ENCODE data around the gene ZNF726. TPM values are rescaled to one million over a fixed set of nuclear protein-coding genes. Genes with fewer than 3 reads are reported as not detected.
"Not testable (repeated sequence)": the region's sequence is repeated elsewhere in the genome, so short reads cannot be mapped to it uniquely, and the experiment has no call there.

Gene ZNF726
- total RNA-seq, 1 donor from 2014 or later: 11.5 TPM

DNA sequence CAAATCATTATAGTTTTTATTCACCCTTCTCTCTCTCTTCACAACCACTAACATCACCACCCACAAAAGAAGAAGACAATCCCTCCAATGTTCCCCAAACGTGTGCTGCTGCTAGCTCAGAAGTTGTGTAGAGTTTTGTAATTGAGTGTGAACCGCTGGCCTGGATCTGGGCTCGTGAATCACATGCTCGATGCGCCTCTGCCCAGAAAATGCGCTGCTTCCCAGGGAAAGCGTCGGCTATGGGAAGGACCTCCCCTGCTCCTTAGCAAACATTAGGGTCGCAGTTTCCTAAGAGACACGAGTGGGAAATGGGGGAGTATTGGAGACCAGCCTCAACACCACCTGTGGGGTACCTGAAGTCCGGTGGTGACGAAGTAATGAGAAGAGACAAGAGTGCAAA lies 38.4 kb upstream of the ZNF726 start:
- H3K27ac Mint-ChIP-seq (ENCODE audit: unreplicated experiment): no peak overlapping the region
- no peak overlapping the region for H3K4me3 Mint-ChIP-seq (ENCODE audit: unreplicated experiment)
- no peaks in the 10 kb centered on the region for H3K4me1 Mint-ChIP-seq (ENCODE audit: low read depth, unreplicated experiment)
- peaks cover 25% of the 10 kb centered on the region for H3K36me3 Mint-ChIP-seq (ENCODE audit: unreplicated experiment)
- TF ChIP-seq CTCF (IDR thresholded peaks at IDR 0.05; ENCODE audit: partially characterized antibody, unreplicated experiment): no peak
- H3K27me3 Mint-ChIP-seq (ENCODE audit: unreplicated experiment): peaks cover 13% of the 10 kb centered on the region
- peaks cover 20% of the 10 kb centered on the region for H3K9me3 Mint-ChIP-seq (ENCODE audit: unreplicated experiment)
- DNase-seq: no peak

- Mint-ChIP-seq H3K9me3 (ENCODE audit: unreplicated experiment) (peaks cover 20% of the 10 kb centered on the region), H3K27me3 (ENCODE audit: unreplicated experiment) (peaks cover 13% of the 10 kb centered on the region), H3K36me3 (ENCODE audit: unreplicated experiment) (peaks cover 24% of the 10 kb centered on the region)
- not testable (repeated sequence) for H3K4me3 Mint-ChIP-seq (ENCODE audit: unreplicated experiment); H3K27ac Mint-ChIP-seq (ENCODE audit: unreplicated experiment); H3K4me1 Mint-ChIP-seq (ENCODE audit: low read depth, unreplicated experiment); DNase-seq
Measured at GRCh38 chr19:23876756-23877155, 37.9 kb upstream of the ZNF726 start.

DNA sequence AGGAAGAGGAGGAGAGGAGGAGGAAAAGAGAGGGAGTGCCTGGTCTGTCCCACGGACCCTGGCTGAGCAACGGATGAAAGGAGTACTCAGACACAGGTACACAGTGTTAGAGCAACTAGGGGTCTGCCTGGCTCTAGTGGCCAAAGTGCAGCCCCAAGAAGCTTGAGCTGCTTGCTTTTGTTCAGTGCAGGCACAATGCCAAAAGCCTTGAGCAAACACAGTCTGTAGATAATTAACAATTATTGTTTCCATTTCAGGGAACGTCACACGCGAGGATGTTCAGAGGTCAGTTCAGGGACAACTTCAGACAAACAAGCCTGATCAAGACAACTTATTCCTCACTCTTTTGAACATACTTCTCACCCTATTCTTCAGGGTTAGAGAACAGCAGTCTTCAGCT lies 32.2 kb upstream of the ZNF726 start:
- H3K9me3 Mint-ChIP-seq (ENCODE audit: unreplicated experiment): peaks cover 26% of the 10 kb centered on the region
- no peak for TF ChIP-seq CTCF (IDR thresholded peaks at IDR 0.05; ENCODE audit: partially characterized antibody, unreplicated experiment)
- H3K27me3 Mint-ChIP-seq (ENCODE audit: unreplicated experiment): peaks cover 13% of the 10 kb centered on the region
- H3K4me1 Mint-ChIP-seq (ENCODE audit: low read depth, unreplicated experiment): no peaks in the 10 kb centered on the region
- H3K27ac Mint-ChIP-seq (ENCODE audit: unreplicated experiment): no peak overlapping the region
- no peak overlapping the region for H3K4me3 Mint-ChIP-seq (ENCODE audit: unreplicated experiment)
- H3K36me3 Mint-ChIP-seq (ENCODE audit: unreplicated experiment): peaks cover 27% of the 10 kb centered on the region
- no peak for DNase-seq

DNA sequence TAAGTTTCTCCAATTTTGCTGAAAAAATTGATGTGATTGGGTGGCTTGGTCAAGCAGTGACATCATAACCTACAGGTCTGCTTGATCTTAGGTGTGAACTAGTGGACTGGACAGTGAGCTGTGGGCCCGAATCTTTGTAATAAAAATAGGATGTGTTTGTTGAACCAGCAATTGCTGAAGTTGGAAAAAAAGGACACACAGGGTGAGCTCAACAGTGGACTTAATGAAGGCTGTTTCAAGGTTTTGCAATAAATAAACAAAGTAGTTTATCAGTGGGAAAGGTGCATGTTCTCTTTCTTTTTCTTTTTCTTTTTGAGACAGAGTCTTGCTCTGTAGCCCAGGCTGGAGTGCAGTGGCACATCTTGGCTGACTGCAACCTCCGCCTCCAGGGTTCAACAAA lies 30.3 kb upstream of the ZNF726 start:
- no peak for TF ChIP-seq CTCF (IDR thresholded peaks at IDR 0.05; ENCODE audit: partially characterized antibody, unreplicated experiment)
- peaks cover 6% of the 10 kb centered on the region for H3K27me3 Mint-ChIP-seq (ENCODE audit: unreplicated experiment)
- H3K4me1 Mint-ChIP-seq (ENCODE audit: low read depth, unreplicated experiment): no peaks in the 10 kb centered on the region
- H3K4me3 Mint-ChIP-seq (ENCODE audit: unreplicated experiment): no peak overlapping the region
- H3K27ac Mint-ChIP-seq (ENCODE audit: unreplicated experiment): no peak overlapping the region
- H3K36me3 Mint-ChIP-seq (ENCODE audit: unreplicated experiment): peaks cover 15% of the 10 kb centered on the region
- no peak for DNase-seq
- H3K9me3 Mint-ChIP-seq (ENCODE audit: unreplicated experiment): peaks cover 21% of the 10 kb centered on the region

DNA sequence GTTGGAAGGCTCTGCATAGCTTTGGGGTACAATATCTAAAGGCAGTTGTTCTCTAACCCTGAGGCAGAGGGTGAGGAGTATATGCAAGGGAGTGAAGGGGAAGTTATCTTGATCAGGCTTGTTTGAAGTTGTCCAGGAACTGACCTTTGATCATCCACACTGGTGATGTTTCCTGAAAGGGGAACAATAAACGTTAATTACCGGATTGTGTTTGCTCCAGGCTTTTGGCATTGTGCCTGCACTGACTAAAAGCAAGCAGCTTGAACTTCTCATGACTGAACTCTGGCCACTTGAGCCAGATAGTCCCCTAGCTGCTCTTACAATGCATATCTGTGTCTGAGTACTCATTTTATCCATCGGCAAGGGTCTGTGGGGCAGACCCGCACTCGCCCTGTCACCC lies 27.0 kb upstream of the ZNF726 start:
- H3K27me3 Mint-ChIP-seq (ENCODE audit: unreplicated experiment): no peaks in the 10 kb centered on the region
- peaks cover 8% of the 10 kb centered on the region for H3K36me3 Mint-ChIP-seq (ENCODE audit: unreplicated experiment)
- no peaks in the 10 kb centered on the region for H3K4me1 Mint-ChIP-seq (ENCODE audit: low read depth, unreplicated experiment)
- no peak overlapping the region for H3K27ac Mint-ChIP-seq (ENCODE audit: unreplicated experiment)
- DNase-seq: no peak
- peaks cover 19% of the 10 kb centered on the region for H3K9me3 Mint-ChIP-seq (ENCODE audit: unreplicated experiment)
- no peak overlapping the region for H3K4me3 Mint-ChIP-seq (ENCODE audit: unreplicated experiment)
- TF ChIP-seq CTCF (IDR thresholded peaks at IDR 0.05; ENCODE audit: partially characterized antibody, unreplicated experiment): no peak

DNA sequence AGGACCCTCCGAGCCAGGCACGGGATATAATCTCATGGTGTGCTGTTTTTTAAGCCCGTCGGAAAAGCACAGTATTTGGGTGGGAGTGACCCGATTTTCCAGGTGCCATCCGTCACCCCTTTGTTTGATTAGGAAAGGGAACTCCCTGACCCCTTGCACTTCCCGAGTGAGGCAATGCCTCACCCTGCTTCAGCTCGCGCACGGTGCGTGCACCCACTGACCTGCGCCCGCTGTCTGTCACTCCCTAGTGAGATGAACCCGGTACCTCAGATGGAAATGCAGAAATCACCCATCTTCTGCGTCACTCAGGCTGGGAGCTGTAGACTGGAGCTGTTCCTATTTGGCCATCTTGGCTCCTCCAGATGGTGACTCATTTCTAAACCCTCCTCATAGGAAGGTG lies 18.6 kb upstream of the ZNF726 start:
- not testable (repeated sequence) for H3K36me3 Mint-ChIP-seq (ENCODE audit: unreplicated experiment); H3K9me3 Mint-ChIP-seq (ENCODE audit: unreplicated experiment); DNase-seq; H3K27me3 Mint-ChIP-seq (ENCODE audit: unreplicated experiment); H3K4me3 Mint-ChIP-seq (ENCODE audit: unreplicated experiment); H3K27ac Mint-ChIP-seq (ENCODE audit: unreplicated experiment); H3K4me1 Mint-ChIP-seq (ENCODE audit: low read depth, unreplicated experiment)

Data from glutamatergic neuron (in vitro differentiated cells).